ENCODE measurements around the gene DCDC1.

The DCDC1 gene

GRCh38 chr11:31369348-31370329, at the start of gene DCDC1, which contains the start of gene DNAJC24:
TSS of gene DCDC1 (minus strand) at chr11:31369739. CDS start at chr11:31328280, 41,459 bp downstream.
TSS of gene DNAJC24 (plus strand) at chr11:31369860. CDS start at chr11:31370749, 889 bp downstream.
- DNase-seq, result peak; percentile 93

- no peak for DNase-seq
These were observed 49.6 kb upstream of the DCDC1 start for GRCh38 chr11:31419138-31419537.

GRCh38 chr11:31417816-31418215, 48.3 kb upstream of the DCDC1 start:
- no peak for DNase-seq

GRCh38 chr11:31417357-31417756, 47.8 kb upstream of the DCDC1 start:
- DNase-seq, result no peak

- no peak for DNase-seq
These were observed 45.9 kb upstream of the DCDC1 start for GRCh38 chr11:31415435-31415834.

- no peak for DNase-seq
These were observed 44.8 kb upstream of the DCDC1 start for GRCh38 chr11:31414338-31414737.

- no peak for DNase-seq
These were observed 43.4 kb upstream of the DCDC1 start for GRCh38 chr11:31412946-31413345.

- no peak for DNase-seq
These were observed 38.7 kb upstream of the DCDC1 start for GRCh38 chr11:31408201-31408600.

GRCh38 chr11:31404614-31405013, 35.1 kb upstream of the DCDC1 start:
- no peak for DNase-seq

- no peak for DNase-seq
These were observed 27.8 kb upstream of the DCDC1 start for GRCh38 chr11:31397239-31397834.

- DNase-seq, result no peak
These were observed 17.8 kb upstream of the DCDC1 start for GRCh38 chr11:31387379-31387778.

GRCh38 chr11:31383116-31383515, 13.6 kb upstream of the DCDC1 start:
- DNase-seq, result no peak

GRCh38 chr11:31375879-31376278, 6.3 kb upstream of the DCDC1 start:
- no peak for DNase-seq

GRCh38 chr11:31366795-31367194, 2.7 kb downstream of the DCDC1 start:
- DNase-seq, result no peak

- DNase-seq, result no peak
These were observed 7.8 kb downstream of the DCDC1 start for GRCh38 chr11:31361743-31362142.

GRCh38 chr11:31355817-31356216, 13.7 kb downstream of the DCDC1 start:
- no peak for DNase-seq

GRCh38 chr11:31355131-31355530, 14.4 kb downstream of the DCDC1 start:
- no peak for DNase-seq

- no peak for DNase-seq
These were observed 18.4 kb downstream of the DCDC1 start for GRCh38 chr11:31351168-31351567.

- DNase-seq, result no peak
These were observed 28.5 kb downstream of the DCDC1 start for GRCh38 chr11:31340903-31341572.

GRCh38 chr11:31337806-31338205, 31.7 kb downstream of the DCDC1 start:
- DNase-seq, result no peak

- no peak for DNase-seq
These were observed 40.8 kb downstream of the DCDC1 start for GRCh38 chr11:31328697-31329096.

GRCh38 chr11:31327417-31327816, 42.1 kb downstream of the DCDC1 start:
- DNase-seq, result no peak

- no peak for DNase-seq
These were observed 42.9 kb downstream of the DCDC1 start for GRCh38 chr11:31326470-31327148.

Measured in CD4-positive, alpha-beta T cell treated with Interleukin-15 for 1 hour (primary cell).